Measurements from ENCODE around the gene PREP. TPM values are rescaled to one million over a fixed set of nuclear protein-coding genes. Genes with fewer than 3 reads are reported as not detected.
"Not testable (repeated sequence)": the region's sequence is repeated elsewhere in the genome, so short reads cannot be mapped to it uniquely, and the experiment has no call there.

PREP gene
- total RNA-seq, 1 experiment from 2014 or later: 12.2 TPM

DNA sequence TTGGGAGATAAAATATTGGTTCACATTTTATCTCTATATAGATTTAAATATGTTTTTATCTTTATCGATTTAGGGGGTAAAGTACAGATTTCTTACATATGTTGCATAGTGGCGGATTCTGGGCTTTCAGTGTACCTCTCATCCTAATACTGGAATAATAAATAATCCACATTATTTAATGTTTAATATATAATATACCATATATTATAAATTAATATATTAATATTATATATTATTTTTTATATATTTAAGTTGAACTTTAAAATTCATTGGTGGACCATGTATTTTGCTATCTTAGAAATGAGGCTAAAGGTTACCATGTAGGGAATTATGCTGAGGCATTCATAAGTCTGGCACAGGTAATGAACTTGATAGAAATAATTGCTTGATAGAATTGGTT lies 133.5 kb downstream of the PREP start:
- DNase-seq (ENCODE audit: low spot score): no peak

DNA sequence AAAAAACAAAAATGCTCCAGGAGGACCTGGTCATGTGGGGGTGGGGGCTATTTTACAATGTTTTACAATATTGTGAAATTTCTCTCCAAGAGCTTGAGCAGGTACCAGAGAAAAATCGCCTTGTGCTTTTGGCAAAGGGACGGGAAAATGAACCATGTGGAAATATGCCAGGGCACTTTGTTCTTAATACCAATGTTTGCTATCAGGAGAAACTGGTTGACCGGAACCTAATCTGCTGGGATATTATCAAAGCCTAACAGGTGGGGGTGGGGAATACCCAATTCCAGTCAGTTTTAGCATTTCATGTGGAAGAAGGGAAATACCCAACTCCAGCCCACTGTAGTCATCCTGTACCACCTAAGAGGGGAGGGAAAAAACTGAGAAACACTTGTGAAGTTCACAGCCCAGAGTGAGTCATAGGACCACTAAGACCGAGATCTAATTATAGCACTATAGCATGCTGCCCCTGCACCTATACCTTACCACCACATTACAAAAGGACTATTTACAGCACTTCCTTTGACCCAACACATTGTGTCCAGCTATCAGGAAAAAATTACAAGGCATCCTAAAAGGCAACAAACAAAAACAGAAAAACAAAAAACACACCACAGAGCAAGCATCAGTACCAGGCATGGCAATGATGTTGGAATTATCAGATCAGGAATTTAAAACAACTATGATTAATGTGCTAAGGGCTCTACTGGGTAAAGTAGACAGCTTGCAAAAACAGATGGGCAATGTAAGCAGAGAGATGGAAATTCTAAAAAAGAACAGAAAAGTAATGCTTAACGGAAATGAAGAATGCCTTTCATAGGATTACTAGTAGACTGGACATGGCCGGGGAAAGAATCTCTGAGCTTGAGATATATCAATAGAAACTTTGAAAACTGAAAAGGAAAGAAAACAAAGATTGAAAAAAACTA lies 138.9 kb downstream of the PREP start:
- DNase-seq (ENCODE audit: low spot score): no peak

DNA sequence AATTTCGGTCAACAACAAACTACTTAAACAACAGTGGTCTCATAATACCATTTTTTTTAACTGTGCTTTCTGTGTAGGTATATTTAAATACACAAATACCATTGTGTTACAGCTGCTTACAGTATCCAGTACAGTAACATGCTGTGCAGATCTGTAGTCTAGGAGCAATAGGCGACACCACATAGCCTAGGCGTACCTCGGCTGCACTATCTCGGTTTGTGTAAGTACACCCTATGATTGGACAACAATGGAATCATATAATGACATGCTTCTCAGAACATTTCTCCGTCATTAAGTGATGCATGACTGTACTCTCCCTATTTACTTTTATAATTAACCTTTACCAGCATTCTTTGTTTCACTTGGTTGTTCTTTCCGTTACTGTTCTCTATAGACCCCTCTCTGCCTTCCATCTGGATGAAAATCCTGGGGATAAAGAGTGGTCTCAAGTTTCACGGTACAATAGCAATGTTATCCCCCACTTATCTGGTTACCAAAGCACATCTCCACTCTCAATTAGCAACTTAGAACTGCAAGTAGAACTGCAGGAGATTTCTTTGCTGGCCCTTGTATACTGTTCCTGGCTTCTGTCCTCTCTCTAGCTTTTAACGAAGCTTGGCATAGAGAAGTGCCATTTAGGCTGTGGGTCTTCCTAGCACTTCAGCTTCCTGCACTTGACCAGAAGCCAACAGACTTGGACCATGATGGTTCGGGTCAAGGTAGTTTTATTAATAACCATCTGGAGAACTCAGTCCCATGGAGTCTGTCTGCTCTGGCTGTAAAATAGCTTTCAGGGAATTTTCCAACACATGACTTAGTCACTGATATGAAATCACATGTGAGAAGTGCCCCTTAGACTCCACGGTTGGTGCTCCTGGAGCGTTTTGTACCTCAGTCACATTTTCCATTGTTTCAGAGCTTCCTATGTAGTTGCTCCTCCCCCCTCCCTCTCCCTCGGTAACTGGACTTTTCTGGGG lies 142.7 kb downstream of the PREP start:
- DNase-seq (ENCODE audit: low spot score): no peak

DNA sequence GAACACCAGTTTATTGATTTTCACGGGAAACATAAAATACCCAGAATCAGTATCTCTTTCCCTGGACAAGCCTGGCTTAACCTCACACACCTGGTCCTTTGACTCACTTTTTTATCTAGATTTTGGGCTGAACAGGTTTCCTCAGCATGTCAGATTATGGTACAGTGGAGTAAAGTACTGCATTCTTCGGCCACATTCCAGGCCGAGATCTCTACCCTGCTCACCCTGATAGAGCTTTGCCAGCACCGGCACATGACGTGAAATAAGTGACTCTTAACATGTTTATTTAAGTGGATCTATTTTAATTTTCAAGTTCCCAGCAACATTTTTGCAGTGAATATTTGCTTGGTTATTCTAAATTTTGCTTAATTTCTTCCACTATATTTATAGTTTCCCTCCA lies 144.1 kb downstream of the PREP start:
- no peak for DNase-seq (ENCODE audit: low spot score)

DNA sequence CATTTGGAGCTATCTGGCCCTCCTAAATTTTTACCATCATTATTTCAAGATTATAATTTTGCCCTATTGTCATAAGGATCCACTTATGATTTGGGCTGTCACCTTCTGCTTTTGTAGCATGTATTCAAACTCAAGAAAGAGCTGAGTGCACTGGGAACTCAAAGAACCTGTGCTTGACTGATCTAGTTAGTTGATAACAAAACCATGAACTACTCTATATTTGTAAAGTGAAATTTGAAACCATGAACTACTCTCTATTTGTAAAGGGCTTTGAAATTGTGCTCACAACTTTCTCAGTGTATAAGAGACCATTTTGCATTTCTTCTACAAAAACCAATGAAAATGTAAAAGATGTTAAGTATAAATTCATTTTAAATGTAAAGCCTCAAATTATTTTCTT lies 145.5 kb downstream of the PREP start:
- DNase-seq (ENCODE audit: low spot score): no peak

DNA sequence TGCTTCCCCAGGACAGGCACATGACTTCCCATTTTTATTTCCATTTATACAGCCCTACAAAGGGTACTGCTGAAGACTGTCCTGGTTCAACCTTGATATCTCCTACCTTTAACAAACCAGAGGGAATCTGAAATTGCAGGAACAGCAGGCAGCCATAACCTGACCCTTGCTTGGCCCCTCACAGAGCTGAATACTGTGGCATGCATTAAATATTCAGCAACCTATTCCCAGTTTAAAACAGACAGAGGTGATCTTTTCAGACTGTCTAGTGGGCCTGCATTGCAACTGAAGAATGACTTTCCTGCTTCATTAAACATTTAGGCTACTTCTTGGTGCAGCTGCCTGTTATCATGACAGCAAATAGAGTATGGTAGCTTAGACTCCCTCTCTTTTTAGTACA lies 146.3 kb downstream of the PREP start:
- DNase-seq (ENCODE audit: low spot score): no peak

DNA sequence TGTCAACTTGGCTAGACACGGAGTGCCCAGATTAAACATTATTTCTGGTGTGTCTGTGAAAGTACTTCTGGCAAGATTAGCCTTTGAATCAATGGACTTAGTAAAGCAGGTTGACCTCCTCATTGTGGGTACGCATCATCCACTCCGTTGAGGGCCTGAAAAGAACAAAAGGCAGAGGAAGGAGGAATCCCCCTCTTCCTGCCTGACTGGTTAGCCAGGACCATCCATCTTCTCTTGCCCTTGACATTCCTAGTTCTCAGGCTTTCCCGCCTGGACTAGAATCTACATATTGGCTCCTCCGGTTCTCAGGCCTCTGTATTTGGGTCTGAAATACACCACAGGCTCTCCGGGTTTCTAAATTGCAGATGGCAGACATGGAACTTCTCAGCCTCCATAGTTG lies 149.1 kb downstream of the PREP start:
- no peak for DNase-seq (ENCODE audit: low spot score)

DNA sequence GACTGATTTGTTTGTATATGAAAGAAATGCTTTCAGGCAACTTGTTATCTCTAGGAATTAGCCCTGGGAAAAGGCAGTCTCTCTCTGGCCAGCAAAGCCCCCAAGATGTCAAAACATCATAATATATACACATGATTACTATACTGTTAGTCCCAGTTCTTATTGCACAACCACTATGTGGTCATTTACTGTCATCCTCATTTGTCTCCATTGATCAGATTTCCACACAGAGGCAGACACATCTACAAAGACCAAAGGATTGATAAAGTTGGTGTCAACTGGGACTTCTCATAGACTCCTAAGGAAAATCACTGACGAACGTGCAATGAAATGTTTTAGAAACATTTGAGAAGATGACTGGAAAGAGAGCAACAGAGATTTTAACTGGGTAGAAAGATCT lies 151.2 kb downstream of the PREP start:
- no peak for DNase-seq (ENCODE audit: low spot score)

DNA sequence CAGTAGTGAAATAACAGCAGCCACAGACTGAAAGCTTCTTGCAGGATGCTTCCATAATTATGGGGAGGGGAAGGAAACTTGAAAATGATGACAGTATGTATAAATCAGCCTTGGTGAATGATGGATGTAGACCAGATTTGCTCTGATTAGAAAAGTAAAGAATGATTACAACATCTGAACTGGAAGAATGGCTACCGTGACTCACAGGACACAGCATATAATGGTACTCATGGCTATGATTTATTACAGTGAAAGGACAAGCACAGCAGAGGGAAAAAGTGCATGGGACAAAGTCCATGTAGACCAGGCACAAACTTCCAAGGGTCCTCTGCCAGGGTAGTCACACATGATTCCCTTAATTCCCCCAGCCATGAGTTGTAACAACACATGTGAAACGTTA lies 152.3 kb downstream of the PREP start:
- no peak for DNase-seq (ENCODE audit: low spot score)

DNA sequence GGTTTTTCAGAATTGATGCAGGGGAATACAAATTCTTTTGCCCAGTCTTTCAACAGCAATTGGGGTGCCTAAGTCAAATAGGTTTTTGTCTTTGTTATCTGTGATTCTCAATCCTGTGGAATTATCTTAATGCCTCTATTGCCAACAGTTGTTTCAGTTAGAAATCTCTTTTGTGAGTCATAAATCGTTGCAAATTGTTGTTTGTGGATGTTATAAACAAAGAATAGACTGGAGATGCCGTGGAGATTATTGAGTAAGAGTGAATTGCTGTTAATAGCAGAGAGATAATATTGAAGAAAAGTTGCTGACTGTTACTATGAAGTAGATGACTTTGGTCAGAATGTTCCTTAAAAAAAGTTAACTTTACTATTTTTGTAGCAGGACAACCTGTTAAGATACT lies 159.4 kb downstream of the PREP start:
- no peak for DNase-seq (ENCODE audit: low spot score)

DNA sequence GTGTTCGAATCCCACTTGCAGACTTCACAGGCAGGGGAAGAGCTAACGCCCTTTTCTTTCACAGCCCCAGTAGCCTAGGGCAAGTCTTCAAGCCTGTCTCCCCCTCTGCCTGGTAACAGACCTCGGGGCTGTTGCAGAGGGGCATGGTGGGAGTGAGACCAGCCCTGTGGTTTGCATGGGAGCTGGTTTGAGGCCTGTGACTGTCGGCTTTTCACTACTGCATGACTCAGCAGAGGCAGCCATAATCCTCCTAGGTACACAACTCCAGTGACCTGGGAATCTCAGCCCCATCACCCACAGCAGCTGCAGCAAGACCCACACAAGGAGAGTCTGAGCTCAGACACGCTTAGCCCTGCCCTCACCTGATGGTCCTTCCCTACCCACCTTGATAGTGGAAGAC lies 167.7 kb downstream of the PREP start:
- no peak for DNase-seq (ENCODE audit: low spot score)

DNA sequence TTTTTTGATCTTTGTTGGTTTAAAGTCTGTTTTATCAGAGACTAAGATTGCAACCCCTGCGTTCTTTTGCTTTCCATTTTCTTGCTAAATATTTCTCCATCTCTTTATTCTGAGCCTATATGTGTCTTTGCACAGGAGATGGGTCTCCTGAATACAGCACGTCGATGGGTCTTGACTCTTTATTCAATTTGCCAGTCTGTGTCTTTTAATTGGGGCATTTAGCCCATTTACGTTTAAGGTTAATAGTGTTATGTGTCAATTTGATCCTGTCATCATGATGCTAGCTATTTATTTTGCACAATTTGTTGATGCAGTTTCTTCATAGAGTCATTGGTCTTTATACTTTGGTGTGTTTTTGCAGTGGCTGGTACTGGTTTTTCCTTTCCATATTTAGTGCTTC lies 171.1 kb downstream of the PREP start:
- DNase-seq (ENCODE audit: low spot score): not testable (repeated sequence)

Other genes with a start within 250 kb of the PREP start
- 35.9 and 42.4 TPM in 2 replicates for gene POPDC3, start 223.1 kb downstream of the PREP start, total RNA-seq (2014; rRNA removed; shearing (Covaris generic))

Measured in H4 (cell line).